ENCODE data around the gene LRIG2. TPM values are rescaled to one million over a fixed set of nuclear protein-coding genes. Genes with fewer than 3 reads are reported as not detected.

Gene LRIG2
- total and polyA plus RNA-seq, 9 of the 15 experiments (the other 6 are each of a cell fraction or from before 2014, with no cell fraction given): 1.8 to 28.1 (median 11.5) TPM

- intact Hi-C loops (cut with micrococcal nuclease) (no loop called here), in situ Hi-C loops (cut with MboI) (no loop called here)
- CTCF ChIA-PET (ENCODE audit: low intra/inter-chr PET ratio): no interaction called here
Measured at GRCh38 chr1:113135460-113135859, 62.5 kb downstream of the LRIG2 start.

GRCh38 chr1:113136476-113136875 lies 63.5 kb downstream of the LRIG2 start:
- Histone ChIP-seq H2AFZ (ENCODE audit: low read depth, low read length) (no peak overlapping the region), H3K4me2 (ENCODE audit: insufficient read depth, low read length) (no peak overlapping the region), H3K27ac (ENCODE audit: extremely low read depth, low read depth, low read length) (no peak overlapping the region), H3K9me1 (ENCODE audit: control insufficient read depth, insufficient read depth, low read length) (peaks cover 3% of the 10 kb centered on the region), H3K9ac (ENCODE audit: insufficient read depth in 1 of 2, low read depth in 2 of 2, low read length in 2 of 2) (no peak overlapping the region), H3K36me3 (ENCODE audit: control insufficient read depth, insufficient read depth, low read length) (no peaks in the 10 kb centered on the region), H3K4me3 (no peak overlapping the region), H3K4me1 (replicated peaks in 1 of 2; ENCODE audit: control insufficient read depth in 2 of 2, insufficient read depth in 2 of 2, low read length in 2 of 2) (peaks cover 7 to 22% of the 10 kb centered on the region in 2 experiments), H3K9me3 (replicated peaks; ENCODE audit: control insufficient read depth, insufficient read depth, low read depth, low read length) (no peaks in the 10 kb centered on the region), H4K20me1 (replicated peaks; ENCODE audit: control insufficient read depth, insufficient read depth, low read length) (no peaks in the 10 kb centered on the region), H3K79me2 (ENCODE audit: control insufficient read depth, insufficient read depth, low read length) (no peaks in the 10 kb centered on the region), H3K27me3 (ENCODE audit: control insufficient read depth in 2 of 2, insufficient read depth in 2 of 2, low read length in 2 of 2) (no peaks in the 10 kb centered on the region)
- FAIRE-seq (no peak), DNase-seq (ENCODE audit: extremely low read depth in 1 of 4, low spot score in 3 of 4) (no peak), ATAC-seq (no peak)
- in situ Hi-C loops (cut with MboI): no loop called here
- POLR2A ChIA-PET: interaction anchor here (0.6 to 2.1 kb wide), 3 partner anchors 11 to 987 kb away, joined by 3 to 4 read pairs (median 3); no protein-coding TSS in a partner anchor
- intact Hi-C loops (cut with micrococcal nuclease): no loop called here
- WGBS (ENCODE audit: insufficient coverage, low coverage, missing lambda C conversion rate): 39% methylated on average over 1 of the region's 1 CpG
- CTCF ChIA-PET (ENCODE audit: low intra/inter-chr PET ratio): no interaction called here
- no TSS peak for BruUV-seq (replicated peaks)
- no peak for TF ChIP-seq MYNN (IDR thresholded peaks at IDR 0.05)
- TF ChIP-seq MYNN (CRISPR knock-in tag; IDR thresholded peaks at IDR 0.05): no peak
- no peak for TF ChIP-seq ZNF217 (CRISPR knock-in tag; IDR thresholded peaks at IDR 0.05)
- no peak for TF ChIP-seq EWSR1 (IDR thresholded peaks at IDR 0.05; ENCODE audit: borderline replicate concordance, low read depth, partially characterized antibody)
- TF ChIP-seq NCOA6 (IDR thresholded peaks at IDR 0.05): no peak
- TF ChIP-seq ZNF184 (CRISPR knock-in tag; IDR thresholded peaks at IDR 0.05): no peak
- TF ChIP-seq LARP7 (IDR thresholded peaks at IDR 0.05): no peak
- no peak for TF ChIP-seq ATF3 (IDR thresholded peaks at IDR 0.05)
- TF ChIP-seq ATF3 (CRISPR knock-in tag; conservative IDR thresholded peaks at IDR 0.05): no peak
- no peak for TF ChIP-seq ZFP36 (IDR thresholded peaks at IDR 0.05; ENCODE audit: low read depth, low read length, partially characterized antibody)
- no peak for TF ChIP-seq DEAF1 (CRISPR knock-in tag; IDR thresholded peaks at IDR 0.05)
- TF ChIP-seq FUS (optimal IDR thresholded peaks at IDR 0.05; ENCODE audit: low read depth, low read length): no peak
- no peak for TF ChIP-seq STAT5A (IDR thresholded peaks at IDR 0.05; ENCODE audit: borderline replicate concordance, low read length)
- no peak for TF ChIP-seq GTF2F1 (IDR thresholded peaks at IDR 0.05; ENCODE audit: low read depth, low read length)

More at GRCh38 chr1:113135460-113135859, 62.5 kb downstream of the LRIG2 start:
- POLR2A ChIA-PET: interaction anchor here (1.2 to 2.1 kb wide), 2 partner anchors 12 to 21 kb away, joined by 3 to 4 read pairs; no protein-coding TSS in a partner anchor
- Histone ChIP-seq H3K79me2 (ENCODE audit: control insufficient read depth, insufficient read depth, low read length) (no peaks in the 10 kb centered on the region), H3K27ac (ENCODE audit: extremely low read depth, low read depth, low read length) (no peak overlapping the region), H3K27me3 (ENCODE audit: control insufficient read depth in 2 of 2, insufficient read depth in 2 of 2, low read length in 2 of 2) (no peaks in the 10 kb centered on the region), H2AFZ (ENCODE audit: low read depth, low read length) (no peak overlapping the region), H3K36me3 (ENCODE audit: control insufficient read depth, insufficient read depth, low read length) (no peaks in the 10 kb centered on the region), H3K4me2 (ENCODE audit: insufficient read depth, low read length) (no peak overlapping the region), H3K9ac (ENCODE audit: insufficient read depth in 1 of 2, low read depth in 2 of 2, low read length in 2 of 2) (no peak overlapping the region), H3K9me1 (ENCODE audit: control insufficient read depth, insufficient read depth, low read length) (no peaks in the 10 kb centered on the region), H3K4me1 (replicated peaks in 1 of 2; ENCODE audit: control insufficient read depth in 2 of 2, insufficient read depth in 2 of 2, low read length in 2 of 2) (peaks cover 0 to 13% of the 10 kb centered on the region in 2 experiments; a peak in 3 of 5 replicates), H3K4me3 (no peak overlapping the region), H4K20me1 (replicated peaks; ENCODE audit: control insufficient read depth, insufficient read depth, low read length) (no peaks in the 10 kb centered on the region), H3K9me3 (replicated peaks; ENCODE audit: control insufficient read depth, insufficient read depth, low read depth, low read length) (no peaks in the 10 kb centered on the region)
- TF ChIP-seq ZNF707 (CRISPR knock-in tag; conservative IDR thresholded peaks at IDR 0.05) (no peak), HIVEP1 (CRISPR knock-in tag; IDR thresholded peaks at IDR 0.05) (no peak), SMARCA5 (IDR thresholded peaks at IDR 0.05) (no peak), ZBTB8A (IDR thresholded peaks at IDR 0.05; ENCODE audit: partially characterized antibody) (no peak), CREB1 (IDR thresholded peaks at IDR 0.05) (no peak), CREB1 (CRISPR knock-in tag; IDR thresholded peaks at IDR 0.05) (no peak)
- FAIRE-seq (no peak), DNase-seq (ENCODE audit: extremely low read depth in 1 of 4, low spot score in 3 of 4) (no peak), ATAC-seq (no peak)
- WGBS (ENCODE audit: insufficient coverage, low coverage, missing lambda C conversion rate): 32% methylated on average over 1 of the region's 1 CpG
- no TSS peak for BruUV-seq (replicated peaks)
